Gastrocnemius medialis (tissue), 4 donors: ENCODE results near the gene FHOD1. TPM values are rescaled to one million over a fixed set of nuclear protein-coding genes. Genes with fewer than 3 reads are reported as not detected.

ENCODE experiments used
- ATAC-seq, 2 donors: fragments of 150-250 bp; one replicate each; pipeline ENCODE4 v1.9.1; 2016
- DNase-seq, 2 donors: peaks; one replicate each; pipeline ENCODE4 v3.0.0-alpha.2; 2019
- H3K27ac ChIP-seq, 4 donors: fragments of 200-600 bp; sonication (generic); 1 replicate in 1 of 4; 2 replicates in 3 of 4; pipeline ENCODE4 v1.5.1; 2016 to 2018; ENCODE audit warnings: mild to moderate bottlenecking in 2 of 4, moderate library complexity in 1 of 4
- H3K27me3 ChIP-seq, 3 donors: fragments of 200-600 bp; sonication (generic) in 2 of 3; 1 replicate in 1 of 3; 2 replicates in 2 of 3; pipeline versions ENCODE4 v1.5.1 to v1.6.0; 2016 to 2019; ENCODE audit warnings: mild to moderate bottlenecking in 1 of 3, moderate library complexity in 1 of 3
- H3K36me3 ChIP-seq, 2 donors: fragments of 200-600 bp; sonication (generic) in 1 of 2; one replicate each; pipeline ENCODE4 v1.5.1; 2017 to 2018
- H3K4me1 ChIP-seq, 2 donors: fragments of 200-600 bp; sonication (generic) in 1 of 2; one replicate each; pipeline ENCODE4 v1.5.1; 2016 to 2017; ENCODE audit warnings: mild to moderate bottlenecking in 2 of 2
- H3K4me3 ChIP-seq, 4 donors: fragments of 200-600 bp; sonication (generic) in 3 of 4; 1 replicate in 1 of 4; 2 replicates in 3 of 4; pipeline ENCODE4 v1.5.1; 2016 to 2019; ENCODE audit warnings: mild to moderate bottlenecking in 2 of 4
- H3K9me3 ChIP-seq, 3 donors: fragments of 200-600 bp; sonication (generic) in 2 of 3; 1 replicate in 1 of 3; 2 replicates in 2 of 3; pipeline ENCODE4 v1.5.1; 2016 to 2019
- POLR2A ChIP-seq, 2 donors: fragments of 450-650 bp; IDR thresholded peaks; one replicate each; pipeline ENCODE4 v1.6.1; 2017; ENCODE audit warnings: antibody characterized with exemption in 2 of 2, mild to moderate bottlenecking in 2 of 2, moderate library complexity in 2 of 2
- in situ Hi-C, 4 donors: fragments of 200-750 bp; cut with MboI; loops; one replicate each; pipeline versions ENCODE4 v1.15.0 to v1.8.0; 2017; ENCODE audit warnings: low sequenced_read_pairs in 4 of 4
- intact Hi-C: fragments of 100-400 bp; cut with DNase I; formaldehyde crosslinking; loops from one replicate; pipeline ENCODE4 v1.15.1; 2023; ENCODE audit warnings: low total_unique reads
- total RNA-seq, 4 donors: library from RNA; depleted of rRNA; stranded (reverse); fragments of >200 nt; gene quantifications; one replicate each; pipeline versions ENCODE4 v1.1.0 to v1.2.3, GENCODE V29; 2016
- TF ChIP-seq, protein P1 (sequence below), 5 experiments: fragments of 450-650 bp in 3 of 5; fragments of 200-600 bp in 2 of 5; sonication (generic) in 2 of 5; IDR thresholded peaks in 4 of 5; conservative IDR thresholded peaks in 1 of 5; 1 replicate in 4 of 5; 2 replicates in 1 of 5; pipeline ENCODE4 v1.5.1; 2016 to 2019; ENCODE audit warnings: antibody characterized with exemption in 5 of 5, mild to moderate bottlenecking in 3 of 5, moderate library complexity in 3 of 5

FHOD1 gene
- total RNA-seq, 4 donors from 2014 or later = 26.3 to 65.3 (median 52.4) TPM

DNA sequence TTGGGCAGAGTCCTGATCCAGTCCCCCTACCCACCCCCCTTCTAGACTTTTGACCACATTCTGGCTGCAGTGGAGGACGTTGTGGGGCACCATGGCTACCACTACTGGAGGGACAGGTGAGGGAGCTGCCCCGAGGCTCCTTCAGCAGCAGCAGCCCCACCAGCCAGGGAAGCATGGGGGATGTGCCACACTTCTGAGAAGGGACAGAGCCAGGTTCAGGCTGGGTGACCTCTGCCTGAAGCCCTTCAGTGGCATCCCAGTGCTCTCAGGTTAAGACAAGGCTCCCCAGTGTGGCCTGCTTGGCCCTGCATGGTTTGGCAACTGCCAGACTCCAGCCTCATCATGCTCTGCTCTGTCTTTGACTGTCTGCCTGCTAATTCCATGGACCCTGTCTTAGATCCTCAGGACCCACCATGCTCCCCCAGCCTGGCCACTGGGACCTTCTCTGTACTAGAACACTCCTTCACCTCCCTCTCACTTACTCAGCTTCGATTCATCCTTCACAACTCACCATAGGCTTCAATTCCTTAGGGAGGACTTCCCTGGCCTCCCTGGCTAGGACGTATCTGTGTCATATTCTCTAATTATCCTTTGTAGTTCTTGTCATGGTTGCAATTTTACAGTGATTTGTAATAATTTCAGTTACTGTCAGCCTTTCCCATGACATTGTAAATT lies 10.3 kb upstream of the FHOD1 start:
- Histone ChIP-seq H3K4me1 (peaks cover 10 to 13% of the 10 kb centered on the region in 2 donors), H3K36me3 (no peaks in the 10 kb centered on the region), H3K27ac (no peak overlapping the region), H3K27me3 (no peaks in the 10 kb centered on the region), H3K4me3 (no peak overlapping the region), H3K9me3 (no peaks in the 10 kb centered on the region)
- no peak for ATAC-seq
- in situ Hi-C loops = no loop called here
- intact Hi-C loops = no loop called here
- TF ChIP-seq, protein P1, sequence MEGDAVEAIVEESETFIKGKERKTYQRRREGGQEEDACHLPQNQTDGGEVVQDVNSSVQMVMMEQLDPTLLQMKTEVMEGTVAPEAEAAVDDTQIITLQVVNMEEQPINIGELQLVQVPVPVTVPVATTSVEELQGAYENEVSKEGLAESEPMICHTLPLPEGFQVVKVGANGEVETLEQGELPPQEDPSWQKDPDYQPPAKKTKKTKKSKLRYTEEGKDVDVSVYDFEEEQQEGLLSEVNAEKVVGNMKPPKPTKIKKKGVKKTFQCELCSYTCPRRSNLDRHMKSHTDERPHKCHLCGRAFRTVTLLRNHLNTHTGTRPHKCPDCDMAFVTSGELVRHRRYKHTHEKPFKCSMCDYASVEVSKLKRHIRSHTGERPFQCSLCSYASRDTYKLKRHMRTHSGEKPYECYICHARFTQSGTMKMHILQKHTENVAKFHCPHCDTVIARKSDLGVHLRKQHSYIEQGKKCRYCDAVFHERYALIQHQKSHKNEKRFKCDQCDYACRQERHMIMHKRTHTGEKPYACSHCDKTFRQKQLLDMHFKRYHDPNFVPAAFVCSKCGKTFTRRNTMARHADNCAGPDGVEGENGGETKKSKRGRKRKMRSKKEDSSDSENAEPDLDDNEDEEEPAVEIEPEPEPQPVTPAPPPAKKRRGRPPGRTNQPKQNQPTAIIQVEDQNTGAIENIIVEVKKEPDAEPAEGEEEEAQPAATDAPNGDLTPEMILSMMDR (IDR thresholded peaks at IDR 0.05 in 4 of 5, conservative IDR thresholded peaks at IDR 0.05 in 1 of 5) = no peak
- TF ChIP-seq POLR2A (IDR thresholded peaks at IDR 0.05) = no peak
- DNase-seq = no peak

DNA sequence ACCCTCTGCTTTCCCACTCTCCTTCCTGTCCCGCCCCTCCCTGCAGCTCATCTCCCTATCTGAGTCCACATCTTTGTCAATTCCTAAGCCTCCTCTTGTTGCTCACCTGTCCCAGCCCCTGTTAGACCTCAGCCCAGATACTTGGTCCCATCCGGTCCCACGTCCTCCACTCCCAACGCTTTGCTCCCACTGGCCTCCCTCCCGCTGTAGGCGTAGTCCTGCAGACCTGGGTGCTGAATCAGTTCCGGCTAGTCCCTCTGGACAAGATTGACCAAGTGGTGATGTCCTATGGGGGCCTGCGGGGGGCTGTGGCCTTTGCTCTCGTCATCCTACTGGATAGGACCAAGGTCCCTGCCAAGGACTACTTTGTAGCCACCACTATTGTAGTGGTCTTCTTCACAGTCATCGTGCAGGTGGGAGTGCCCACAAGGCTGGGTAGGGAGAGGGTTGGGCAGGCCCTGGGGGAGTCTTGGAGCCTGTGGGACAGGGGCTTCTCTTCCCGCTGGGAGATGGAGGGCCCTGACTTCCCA lies 9.5 kb upstream of the FHOD1 start:
- Histone ChIP-seq H3K4me1 (peaks cover 12 to 13% of the 10 kb centered on the region in 2 donors), H3K27ac (no peak overlapping the region), H3K4me3 (no peak overlapping the region), H3K36me3 (no peaks in the 10 kb centered on the region), H3K27me3 (no peaks in the 10 kb centered on the region), H3K9me3 (no peaks in the 10 kb centered on the region)
- in situ Hi-C loops (no loop called here), intact Hi-C loops (no loop called here)
- no peak for ATAC-seq
- DNase-seq = no peak
- TF ChIP-seq, protein P1 (IDR thresholded peaks at IDR 0.05 in 4 of 5, conservative IDR thresholded peaks at IDR 0.05 in 1 of 5) = no peak
- TF ChIP-seq POLR2A (IDR thresholded peaks at IDR 0.05) = no peak

DNA sequence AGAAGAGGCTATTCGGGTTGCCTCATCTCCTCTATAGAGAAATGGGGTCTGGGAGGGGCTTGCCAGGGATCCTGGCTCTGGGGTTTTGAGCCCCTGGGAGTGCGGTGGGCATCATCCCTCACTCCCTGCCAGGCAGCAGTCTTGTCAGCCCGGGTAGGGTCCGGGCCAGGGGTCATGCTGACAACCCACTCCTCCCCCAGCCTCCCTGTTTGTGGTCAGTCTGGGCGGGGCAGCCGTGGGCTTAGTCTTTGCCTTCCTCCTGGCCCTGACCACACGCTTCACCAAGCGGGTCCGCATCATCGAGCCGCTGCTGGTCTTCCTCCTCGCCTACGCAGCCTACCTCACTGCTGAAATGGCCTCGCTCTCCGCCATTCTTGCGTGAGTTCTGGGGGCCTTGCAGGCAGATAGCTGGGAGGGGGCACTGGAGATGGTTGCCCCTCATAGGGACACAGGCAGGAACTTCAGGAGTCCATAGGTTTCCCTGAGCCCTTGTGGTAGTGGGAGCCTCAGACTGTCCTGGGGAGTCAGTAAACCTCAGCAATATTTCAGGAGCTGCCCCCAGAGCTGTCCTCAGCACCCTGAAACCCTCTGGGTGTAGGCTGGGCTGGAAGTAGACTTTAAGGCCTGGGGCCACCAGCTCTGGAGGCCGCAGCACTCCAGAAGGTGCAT lies 8.4 kb upstream of the FHOD1 start:
- Histone ChIP-seq H3K27ac (no peak overlapping the region), H3K4me3 (no peak overlapping the region), H3K4me1 (peaks cover 5 to 6% of the 10 kb centered on the region in 2 donors), H3K36me3 (no peaks in the 10 kb centered on the region), H3K27me3 (no peaks in the 10 kb centered on the region), H3K9me3 (no peaks in the 10 kb centered on the region)
- in situ Hi-C loops (no loop called here), intact Hi-C loops (no loop called here)
- ATAC-seq = no peak
- no peak for TF ChIP-seq POLR2A (IDR thresholded peaks at IDR 0.05)
- TF ChIP-seq, protein P1 (IDR thresholded peaks at IDR 0.05 in 4 of 5, conservative IDR thresholded peaks at IDR 0.05 in 1 of 5) = no peak
- DNase-seq = no peak

DNA sequence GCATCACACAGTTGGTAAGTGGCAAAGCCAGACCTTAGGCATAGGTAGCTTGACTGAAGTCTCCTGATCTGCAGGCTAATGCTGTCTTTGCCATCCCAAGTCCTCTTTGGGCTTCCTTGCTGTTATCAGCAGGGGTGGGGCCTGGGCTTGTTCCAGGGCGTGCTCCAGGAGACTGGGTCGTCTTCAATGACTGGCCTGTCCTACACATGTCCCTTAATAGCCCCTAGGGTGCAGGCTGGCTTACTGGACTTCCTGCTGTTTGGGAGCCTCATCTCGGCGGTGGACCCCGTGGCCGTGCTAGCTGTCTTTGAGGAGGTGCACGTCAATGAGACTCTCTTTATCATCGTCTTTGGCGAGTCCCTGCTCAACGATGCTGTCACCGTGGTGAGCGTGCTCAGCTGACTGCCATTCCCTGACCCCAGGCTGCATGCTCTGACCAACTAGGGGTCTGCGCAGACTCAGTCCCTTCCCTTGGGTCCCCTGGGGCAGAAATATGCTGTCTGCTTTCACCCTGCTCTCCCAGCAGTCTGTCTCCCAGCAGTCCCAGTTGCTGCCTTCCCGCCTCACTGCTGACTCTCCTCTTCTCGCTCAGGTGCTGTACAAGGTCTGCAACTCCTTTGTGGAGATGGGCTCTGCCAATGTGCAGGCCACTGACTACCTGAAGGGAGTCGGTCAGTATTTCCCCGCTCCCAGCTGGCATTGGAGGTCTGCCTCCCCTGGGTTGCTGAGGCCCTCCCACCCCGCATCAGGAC lies 7.7 kb upstream of the FHOD1 start:
- peaks cover under 1 to 2% of the 10 kb centered on the region in 2 donors for H3K4me1 ChIP-seq
- DNase-seq (no peak), ATAC-seq (no peak)
- no peaks in the 10 kb centered on the region for H3K27me3 ChIP-seq
- intact Hi-C loops = no loop called here
- no peaks in the 10 kb centered on the region for H3K36me3 ChIP-seq
- no peak for TF ChIP-seq POLR2A (IDR thresholded peaks at IDR 0.05)
- TF ChIP-seq, protein P1 (IDR thresholded peaks at IDR 0.05 in 4 of 5, conservative IDR thresholded peaks at IDR 0.05 in 1 of 5) = no peak
- no peaks in the 10 kb centered on the region for H3K9me3 ChIP-seq
- in situ Hi-C loops = no loop called here
- H3K4me3 ChIP-seq = no peak overlapping the region
- no peak overlapping the region for H3K27ac ChIP-seq
